SH-SY5Y (cell line): ENCODE measurements around the gene RNF175.

Source experiments
- GATA2 ChIP-seq: IDR thresholded peaks from 2 replicates; pipeline ENCODE4 v1.6.1; 2011; ENCODE audit warnings: mild to moderate bottlenecking, low read depth, low read length
- GATA3 ChIP-seq: IDR thresholded peaks from 2 replicates; pipeline ENCODE4 v1.6.1; 2011; ENCODE audit warnings: low read depth, mild to moderate bottlenecking, low read length, moderate library complexity

- TF ChIP-seq GATA3: no peak
- TF ChIP-seq GATA2: no peak
Measured at GRCh38 chr4:153773236-153773690, 13.4 kb upstream of the RNF175 start.
